D721Med (cell line): ENCODE measurements around the gene NRG2.
A peak's percentile ranks its signal among the peaks of the same experiment; 100 is the strongest.

Experiments used
- DNase-seq: peaks from one replicate; pipeline ENCODE4 v3.0.0; 2011; ENCODE audit warnings: low spot score; ENCODE audit not compliant: insufficient read length
- FAIRE-seq: peaks from 2 replicates; lab custom pipeline; 2011; peaks lifted over from hg19 to GRCh38; lab: Jason Lieb, UNC
- TF ChIP-seq, protein P1 (sequence below): IDR thresholded peaks from 2 replicates; pipeline ENCODE4 v1.5.1; 2012; ENCODE audit warnings: mild to moderate bottlenecking, control low read depth; ENCODE audit not compliant: insufficient read depth; ENCODE audit errors: missing control alignments

NRG2 gene

DNA sequence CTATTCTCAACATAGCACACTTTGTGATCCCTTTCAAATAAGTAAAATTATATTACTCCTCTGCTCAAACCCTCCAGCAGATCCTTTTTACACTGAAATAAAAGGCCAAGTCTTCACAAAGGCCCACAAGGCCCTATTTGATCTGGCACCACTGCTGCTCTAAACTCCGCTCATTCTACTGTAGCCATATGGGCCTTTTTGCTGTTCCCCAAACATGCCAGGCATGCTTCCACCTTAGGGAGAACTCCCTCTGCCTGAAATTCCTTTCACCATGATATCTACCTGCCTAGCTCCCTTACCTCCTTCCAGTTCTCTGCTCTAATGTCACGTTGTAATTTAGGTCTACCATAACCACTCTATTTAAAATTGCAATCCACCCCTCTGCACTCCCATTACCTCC lies 28.3 kb downstream of the NRG2 start:
- FAIRE-seq (no peak), DNase-seq (no peak)
- TF ChIP-seq, protein P1, sequence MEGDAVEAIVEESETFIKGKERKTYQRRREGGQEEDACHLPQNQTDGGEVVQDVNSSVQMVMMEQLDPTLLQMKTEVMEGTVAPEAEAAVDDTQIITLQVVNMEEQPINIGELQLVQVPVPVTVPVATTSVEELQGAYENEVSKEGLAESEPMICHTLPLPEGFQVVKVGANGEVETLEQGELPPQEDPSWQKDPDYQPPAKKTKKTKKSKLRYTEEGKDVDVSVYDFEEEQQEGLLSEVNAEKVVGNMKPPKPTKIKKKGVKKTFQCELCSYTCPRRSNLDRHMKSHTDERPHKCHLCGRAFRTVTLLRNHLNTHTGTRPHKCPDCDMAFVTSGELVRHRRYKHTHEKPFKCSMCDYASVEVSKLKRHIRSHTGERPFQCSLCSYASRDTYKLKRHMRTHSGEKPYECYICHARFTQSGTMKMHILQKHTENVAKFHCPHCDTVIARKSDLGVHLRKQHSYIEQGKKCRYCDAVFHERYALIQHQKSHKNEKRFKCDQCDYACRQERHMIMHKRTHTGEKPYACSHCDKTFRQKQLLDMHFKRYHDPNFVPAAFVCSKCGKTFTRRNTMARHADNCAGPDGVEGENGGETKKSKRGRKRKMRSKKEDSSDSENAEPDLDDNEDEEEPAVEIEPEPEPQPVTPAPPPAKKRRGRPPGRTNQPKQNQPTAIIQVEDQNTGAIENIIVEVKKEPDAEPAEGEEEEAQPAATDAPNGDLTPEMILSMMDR, result no peak

DNA sequence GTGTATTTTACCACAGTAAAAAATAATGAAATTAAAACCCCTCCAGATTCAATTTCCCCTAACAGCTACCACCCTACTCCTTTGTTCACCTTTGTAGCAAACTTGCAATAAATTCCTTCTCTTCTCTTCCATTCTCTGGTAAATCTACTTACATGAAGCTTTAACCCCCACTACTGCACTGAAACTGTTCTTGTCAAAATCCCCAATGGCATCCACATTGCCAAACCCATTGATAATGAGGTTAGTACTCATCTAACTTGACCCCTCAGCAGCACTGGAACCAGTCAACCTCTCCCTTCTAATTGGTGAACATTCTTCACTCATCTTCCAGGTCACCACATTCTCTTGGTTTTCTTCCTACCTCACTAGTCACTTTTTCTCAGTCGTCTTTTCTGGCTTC lies 29.6 kb downstream of the NRG2 start:
- TF ChIP-seq, protein P1, result no peak
- DNase-seq, result no peak
- FAIRE-seq, result no peak

DNA sequence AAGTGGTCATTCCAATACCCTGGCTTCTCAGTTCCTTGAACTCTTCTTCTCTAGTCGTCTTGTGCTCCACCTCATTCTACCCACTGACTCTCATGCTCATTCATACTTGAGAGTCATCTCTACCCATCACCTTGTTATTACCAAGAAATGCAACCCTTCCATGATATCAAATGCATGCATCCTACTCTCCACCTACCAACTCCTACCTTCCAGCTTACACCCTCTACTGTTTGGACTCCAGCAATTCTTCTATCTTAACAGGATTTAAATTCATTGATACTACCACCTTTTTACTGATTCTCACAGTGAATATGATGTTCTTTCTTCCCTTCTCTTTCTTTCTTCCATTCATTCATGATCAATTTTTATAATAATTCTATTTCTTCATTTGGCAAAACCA lies 30.7 kb downstream of the NRG2 start:
- TF ChIP-seq, protein P1, result no peak
- DNase-seq, result no peak
- FAIRE-seq, result no peak

DNA sequence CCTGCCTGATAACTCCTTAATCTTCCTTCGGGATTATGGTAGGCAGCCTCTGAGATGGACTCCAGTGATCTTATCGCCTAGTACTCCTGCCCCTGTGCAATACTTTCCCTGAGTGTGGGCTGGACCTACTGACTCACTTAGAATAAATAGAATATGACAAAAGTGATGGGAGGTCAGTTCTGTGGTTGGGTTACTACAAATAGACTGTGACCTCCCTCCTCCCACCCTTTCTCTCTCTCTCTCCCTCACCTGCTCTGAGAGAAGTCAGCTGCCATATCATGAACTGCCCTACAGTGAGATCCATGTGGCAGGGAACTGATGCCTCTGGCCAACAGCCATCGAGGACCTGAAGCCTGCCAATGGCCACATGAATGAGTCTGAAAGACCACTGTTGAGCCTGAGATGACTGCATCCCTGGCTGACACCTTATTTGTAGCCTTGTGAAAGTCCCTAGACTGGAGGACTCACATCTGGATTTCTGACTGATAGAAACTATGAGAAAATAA lies 31.7 kb downstream of the NRG2 start:
- FAIRE-seq (no peak), DNase-seq (no peak)
- TF ChIP-seq, protein P1, result no peak

DNA sequence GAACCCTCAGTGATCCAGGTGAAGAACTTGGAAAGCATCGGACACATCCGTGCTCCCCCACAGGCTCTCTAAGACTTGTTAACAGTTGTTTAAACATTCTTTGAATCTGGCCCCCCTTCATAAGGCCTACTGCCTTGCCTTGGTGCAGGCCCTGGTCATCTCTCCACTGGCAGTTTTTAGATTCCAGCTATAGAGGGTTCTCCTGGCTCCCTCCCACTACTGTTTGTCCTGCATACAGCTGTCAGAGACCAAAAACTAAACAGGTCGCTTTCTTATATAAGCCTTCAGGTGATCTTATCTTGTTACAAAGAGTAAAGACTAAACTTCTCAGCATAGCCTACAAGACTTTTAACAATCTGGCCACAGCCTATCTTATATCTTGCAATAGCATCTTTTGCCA lies 32.3 kb downstream of the NRG2 start:
- FAIRE-seq (no peak), DNase-seq (no peak)
- TF ChIP-seq, protein P1, result no peak

DNA sequence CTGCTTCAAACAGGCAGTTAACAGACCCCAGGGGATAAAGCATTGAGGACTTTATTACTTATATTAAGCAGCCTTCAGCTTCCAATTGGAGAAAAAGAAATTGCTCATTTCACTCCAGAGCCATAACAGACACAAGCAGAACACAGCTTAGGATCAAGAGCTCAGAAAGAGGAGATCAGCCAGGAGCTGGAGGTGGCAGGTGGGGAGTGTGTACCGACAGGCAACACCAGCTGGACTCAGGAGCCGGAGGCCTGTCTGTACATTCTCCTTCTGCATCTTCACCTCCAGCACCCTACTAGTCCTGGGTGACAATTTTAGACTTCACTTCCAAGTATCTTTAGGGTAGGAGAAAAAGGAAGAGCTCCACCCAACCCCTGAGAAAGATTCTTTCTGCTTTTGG lies 35.8 kb downstream of the NRG2 start:
- TF ChIP-seq, protein P1, result no peak
- peak; percentile 32 for DNase-seq
- FAIRE-seq, result no peak

DNA sequence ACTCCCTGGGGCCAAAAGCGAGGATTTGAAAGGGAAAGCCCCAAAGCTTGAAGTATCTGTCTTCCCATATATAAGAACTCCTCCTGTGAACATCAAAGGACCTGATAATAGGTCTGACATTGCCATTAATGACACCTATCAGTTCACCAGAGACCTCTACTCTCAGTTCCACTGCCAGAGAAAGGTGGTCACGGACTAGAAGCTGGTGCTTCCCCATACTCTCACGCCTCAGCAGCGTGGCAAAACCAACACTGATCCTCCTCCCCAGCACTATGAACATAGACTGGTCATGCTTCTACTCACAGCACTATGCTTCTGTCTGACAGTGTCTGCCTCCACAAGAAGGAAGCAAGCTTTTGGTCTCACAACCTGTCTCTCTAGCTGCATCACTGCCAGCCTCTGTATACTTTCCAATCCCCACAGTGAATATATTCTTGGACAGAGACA lies 37.9 kb downstream of the NRG2 start:
- no peak for FAIRE-seq
- no peak for DNase-seq
- TF ChIP-seq, protein P1, result no peak
